ENCODE measurements around the gene TLE1. TPM values are rescaled to one million over a fixed set of nuclear protein-coding genes. Genes with fewer than 3 reads are reported as not detected.

The TLE1 gene
- total RNA-seq, 1 experiment from 2014 or later, result 97.7 TPM

GRCh38 chr9:81716409-81716808 is 27.1 kb upstream of the TLE1 start:
- TF ChIP-seq ZBTB21 (CRISPR knock-in tag; IDR thresholded peaks at IDR 0.05; ENCODE audit: borderline replicate concordance) (no peak), CREB1 (CRISPR knock-in tag; IDR thresholded peaks at IDR 0.05) (no peak), ZNF121 (CRISPR knock-in tag; IDR thresholded peaks at IDR 0.05) (no peak), ARID4B (CRISPR knock-in tag; IDR thresholded peaks at IDR 0.05; ENCODE audit: borderline replicate concordance) (no peak), ZNF317 (CRISPR knock-in tag; IDR thresholded peaks at IDR 0.05; ENCODE audit: borderline replicate concordance, low read depth) (no peak), AFF4 (CRISPR knock-in tag; IDR thresholded peaks at IDR 0.05; ENCODE audit: borderline replicate concordance) (no peak), ZNF423 (CRISPR knock-in tag; IDR thresholded peaks at IDR 0.05) (no peak), TP53 (CRISPR knock-in tag; IDR thresholded peaks at IDR 0.05) (no peak), NR1H2 (CRISPR knock-in tag; IDR thresholded peaks at IDR 0.05) (no peak), JUN (CRISPR knock-in tag; IDR thresholded peaks at IDR 0.05) (no peak), ZNF512 (CRISPR knock-in tag; IDR thresholded peaks at IDR 0.05; ENCODE audit: borderline replicate concordance) (no peak), SP1 (CRISPR knock-in tag; conservative IDR thresholded peaks at IDR 0.05) (no peak), GRHL2 (CRISPR knock-in tag; IDR thresholded peaks at IDR 0.05; ENCODE audit: insufficient replicate concordance, severe bottlenecking) (no peak), MAX (CRISPR knock-in tag; IDR thresholded peaks at IDR 0.05) (no peak), TEAD1 (CRISPR knock-in tag; IDR thresholded peaks at IDR 0.05) (no peak), FOXJ3 (CRISPR knock-in tag; IDR thresholded peaks at IDR 0.05; ENCODE audit: borderline replicate concordance) (no peak), MXD4 (CRISPR knock-in tag; IDR thresholded peaks at IDR 0.05; ENCODE audit: borderline replicate concordance) (no peak), FOXP4 (CRISPR knock-in tag; IDR thresholded peaks at IDR 0.05) (no peak), NR2C2 (CRISPR knock-in tag; IDR thresholded peaks at IDR 0.05) (no peak), JAZF1 (CRISPR knock-in tag; IDR thresholded peaks at IDR 0.05) (no peak)
- peaks cover 28% of the 10 kb centered on the region for H3K4me1 Mint-ChIP-seq
- H3K27me3 Mint-ChIP-seq (ENCODE audit: low read depth), result no peaks in the 10 kb centered on the region; the same call in 1 of the 2 replicates
- H3K27ac Mint-ChIP-seq, result no peak overlapping the region
- no peak for DNase-seq (ENCODE audit: low spot score)
- H3K4me3 Mint-ChIP-seq, result no peak overlapping the region
- ChIA-PET CTCF (interaction anchor here (1.0 kb wide), 1 partner anchor 19 kb away, joined by 3 read pairs; no protein-coding TSS in a partner anchor), POLR2A (no interaction called here)
- no peaks in the 10 kb centered on the region for H3K36me3 Mint-ChIP-seq
- no peak for ATAC-seq
- H3K9me3 Mint-ChIP-seq, result peaks cover 3% of the 10 kb centered on the region; the same call in 1 of the 2 replicates
